DOHH2 (cell line): ENCODE data around the gene L3MBTL4.

Experiments
- H3F3A ChIP-seq: fragments of 200-600 bp; sonication (generic), shearing (Covaris generic); 2 replicates; pipeline ENCODE4 v1.6.0; 2016; ENCODE audit warnings: antibody characterized with exemption, mild to moderate bottlenecking; ENCODE audit not compliant: control insufficient read depth, insufficient read depth
- H3K27ac ChIP-seq: fragments of 200-600 bp; sonication (generic); 2 replicates; pipeline ENCODE4 v1.5.1; 2014; ENCODE audit warnings: low read depth, mild to moderate bottlenecking, low read length, moderate library complexity
- H3K27me3 ChIP-seq: fragments of 200-600 bp; sonication (generic); 2 replicates; pipeline ENCODE4 v1.6.1; 2014; ENCODE audit warnings: mild to moderate bottlenecking, low read length, mixed read lengths; ENCODE audit not compliant: control insufficient read depth
- H3K36me3 ChIP-seq: fragments of 200-600 bp; sonication (generic); 2 replicates; pipeline ENCODE4 v1.6.1; 2014; ENCODE audit warnings: mild to moderate bottlenecking, low read length, moderate library complexity, mixed read lengths; ENCODE audit not compliant: control insufficient read depth
- H3K4me1 ChIP-seq: fragments of 200-600 bp; sonication (generic); 2 replicates; pipeline ENCODE4 v1.6.1; 2014; ENCODE audit warnings: mild to moderate bottlenecking, low read length, mixed read lengths; ENCODE audit not compliant: control insufficient read depth
- H3K4me2 ChIP-seq: fragments of 200-600 bp; sonication (generic); 2 replicates; pipeline ENCODE4 v1.6.0; 2014; ENCODE audit warnings: mild to moderate bottlenecking, low read length, moderate library complexity
- H3K4me3 ChIP-seq: fragments of 200-600 bp; sonication (generic); 2 replicates; pipeline ENCODE4 v1.5.1; 2014; ENCODE audit warnings: mild to moderate bottlenecking, low read length, mixed read lengths
- H3K79me2 ChIP-seq: fragments of 200-600 bp; sonication (generic); 2 replicates; pipeline ENCODE4 v1.6.1; 2014; ENCODE audit warnings: mild to moderate bottlenecking, low read length, mixed read lengths; ENCODE audit not compliant: control insufficient read depth
- H3K9me2 ChIP-seq: fragments of 200-600 bp; sonication (generic); replicated peaks from 2 replicates; pipeline ENCODE4 v1.6.1; 2014; ENCODE audit warnings: mild to moderate bottlenecking, low read length, mixed read lengths; ENCODE audit not compliant: control insufficient read depth
- H3K9me3 ChIP-seq: fragments of 200-600 bp; sonication (generic); 2 replicates; pipeline ENCODE4 v1.6.1; 2014; ENCODE audit warnings: antibody characterized with exemption, low read length, mixed read lengths; ENCODE audit not compliant: control insufficient read depth, insufficient read depth
- H4K20me1 ChIP-seq: fragments of 200-600 bp; sonication (generic); 2 replicates; pipeline ENCODE4 v1.6.0; 2014; ENCODE audit warnings: low read depth, mild to moderate bottlenecking, antibody characterized with exemption, low read length, moderate library complexity; ENCODE audit not compliant: control insufficient read depth, insufficient read depth
- EZH2phosphoT487 ChIP-seq: fragments of 200-600 bp; sonication (generic); IDR thresholded peaks from 2 replicates; pipeline ENCODE4 v1.6.1; 2017; ENCODE audit warnings: borderline replicate concordance, mild to moderate bottlenecking, antibody characterized with exemption, low read length, moderate library complexity, mixed read lengths
- TF ChIP-seq, protein P1 (sequence below): fragments of 200-600 bp; sonication (generic); IDR thresholded peaks from one replicate; pipeline ENCODE4 v1.5.1; 2014; ENCODE audit warnings: antibody characterized with exemption, mild to moderate bottlenecking, low read depth, low read length; ENCODE audit not compliant: poor library complexity, severe bottlenecking

L3MBTL4 gene

DNA sequence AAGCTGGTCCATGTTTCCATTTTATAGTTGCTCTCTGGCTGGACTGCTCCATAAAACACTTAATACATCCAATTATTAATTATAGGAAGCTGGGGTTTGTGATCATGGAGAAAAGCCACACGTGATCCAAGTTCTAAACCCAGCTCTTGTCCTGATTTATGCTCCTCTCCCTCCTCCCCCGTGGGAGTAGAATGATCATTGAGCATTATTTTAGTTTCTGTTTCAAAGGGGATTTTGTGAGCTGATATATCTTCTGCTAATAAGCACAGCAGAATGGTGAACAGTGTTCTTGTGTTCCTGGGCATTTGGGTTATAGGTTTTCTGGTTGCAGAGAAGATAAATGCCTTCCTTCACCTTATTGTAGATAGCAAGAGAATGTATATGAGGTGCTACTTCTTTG lies 383.7 kb downstream of the L3MBTL4 start:
- Histone ChIP-seq H4K20me1 (no peaks in the 10 kb centered on the region), H3K9me3 (no peaks in the 10 kb centered on the region), H3K9me2 (no peaks in the 10 kb centered on the region), H3K79me2 (no peaks in the 10 kb centered on the region), H3K27ac (no peak overlapping the region), H3K4me3 (no peak overlapping the region), H3K27me3 (no peaks in the 10 kb centered on the region), H3K4me2 (no peak overlapping the region), H3F3A (no peaks in the 10 kb centered on the region), H3K36me3 (no peaks in the 10 kb centered on the region), H3K4me1 (no peaks in the 10 kb centered on the region)
- no peak for TF ChIP-seq EZH2phosphoT487
- TF ChIP-seq, protein P1, sequence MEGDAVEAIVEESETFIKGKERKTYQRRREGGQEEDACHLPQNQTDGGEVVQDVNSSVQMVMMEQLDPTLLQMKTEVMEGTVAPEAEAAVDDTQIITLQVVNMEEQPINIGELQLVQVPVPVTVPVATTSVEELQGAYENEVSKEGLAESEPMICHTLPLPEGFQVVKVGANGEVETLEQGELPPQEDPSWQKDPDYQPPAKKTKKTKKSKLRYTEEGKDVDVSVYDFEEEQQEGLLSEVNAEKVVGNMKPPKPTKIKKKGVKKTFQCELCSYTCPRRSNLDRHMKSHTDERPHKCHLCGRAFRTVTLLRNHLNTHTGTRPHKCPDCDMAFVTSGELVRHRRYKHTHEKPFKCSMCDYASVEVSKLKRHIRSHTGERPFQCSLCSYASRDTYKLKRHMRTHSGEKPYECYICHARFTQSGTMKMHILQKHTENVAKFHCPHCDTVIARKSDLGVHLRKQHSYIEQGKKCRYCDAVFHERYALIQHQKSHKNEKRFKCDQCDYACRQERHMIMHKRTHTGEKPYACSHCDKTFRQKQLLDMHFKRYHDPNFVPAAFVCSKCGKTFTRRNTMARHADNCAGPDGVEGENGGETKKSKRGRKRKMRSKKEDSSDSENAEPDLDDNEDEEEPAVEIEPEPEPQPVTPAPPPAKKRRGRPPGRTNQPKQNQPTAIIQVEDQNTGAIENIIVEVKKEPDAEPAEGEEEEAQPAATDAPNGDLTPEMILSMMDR, result no peak

DNA sequence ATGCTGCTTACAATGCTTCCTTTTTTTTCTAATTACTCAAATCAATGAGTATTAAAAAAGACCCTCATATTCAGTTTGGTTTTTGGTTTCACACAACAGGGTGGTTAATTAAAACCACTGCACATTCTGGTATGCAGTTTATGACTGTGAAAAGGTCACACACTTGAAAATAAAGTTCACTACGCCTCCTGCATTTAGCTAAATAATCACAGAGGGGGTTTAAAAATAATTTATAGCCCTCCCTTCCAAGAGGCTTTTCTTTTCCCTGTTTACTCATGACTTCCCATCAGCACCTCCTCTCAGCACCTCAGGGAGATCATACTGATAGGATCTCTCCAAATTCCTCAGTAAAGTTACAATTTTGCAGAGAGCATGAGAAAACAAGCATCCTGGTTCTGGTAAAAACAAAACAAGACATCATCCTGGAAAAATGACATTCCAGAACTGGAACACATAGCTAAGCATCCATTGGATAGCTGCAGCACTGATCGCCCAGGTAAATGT lies 389.9 kb downstream of the L3MBTL4 start:
- no peaks in the 10 kb centered on the region for H4K20me1 ChIP-seq
- no peaks in the 10 kb centered on the region for H3K36me3 ChIP-seq
- no peaks in the 10 kb centered on the region for H3K79me2 ChIP-seq
- H3F3A ChIP-seq, result no peaks in the 10 kb centered on the region
- H3K4me3 ChIP-seq, result no peak overlapping the region
- H3K9me3 ChIP-seq, result no peaks in the 10 kb centered on the region
- no peaks in the 10 kb centered on the region for H3K27me3 ChIP-seq
- no peak overlapping the region for H3K27ac ChIP-seq
- H3K9me2 ChIP-seq, result no peaks in the 10 kb centered on the region
- no peak overlapping the region for H3K4me2 ChIP-seq
- H3K4me1 ChIP-seq, result no peaks in the 10 kb centered on the region
- no peak for TF ChIP-seq EZH2phosphoT487
- TF ChIP-seq, protein P1, result no peak

DNA sequence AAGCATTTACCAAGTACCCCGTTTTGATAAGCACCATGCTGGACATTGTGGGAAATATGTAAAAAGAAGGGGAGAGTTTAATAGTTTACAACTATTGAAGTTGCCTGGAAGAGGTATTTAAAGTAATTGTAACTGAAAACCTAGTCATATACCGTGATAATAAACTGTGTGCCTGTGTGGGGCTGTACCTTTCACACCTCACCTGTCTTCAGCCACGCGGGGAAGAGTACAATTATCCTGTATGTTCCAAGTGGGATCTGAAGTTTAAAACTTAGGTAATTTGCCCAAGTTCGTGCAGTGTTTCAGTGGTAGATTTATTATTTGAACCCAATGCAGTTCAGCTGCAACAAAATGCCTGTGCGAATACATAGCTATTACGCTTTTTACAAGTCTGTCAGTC lies 391.2 kb downstream of the L3MBTL4 start:
- H3K4me2 ChIP-seq, result no peak overlapping the region
- no peaks in the 10 kb centered on the region for H3K4me1 ChIP-seq

More for the DNA sequence above, 391.2 kb downstream of the L3MBTL4 start:
- no peaks in the 10 kb centered on the region for H3K9me3 ChIP-seq
- no peak overlapping the region for H3K27ac ChIP-seq
- no peaks in the 10 kb centered on the region for H3K9me2 ChIP-seq
- H3K4me3 ChIP-seq, result no peak overlapping the region
- H3K79me2 ChIP-seq, result no peaks in the 10 kb centered on the region
- H3K36me3 ChIP-seq, result no peaks in the 10 kb centered on the region
- no peaks in the 10 kb centered on the region for H3F3A ChIP-seq
- TF ChIP-seq, protein P1, result no peak
- TF ChIP-seq EZH2phosphoT487, result no peak
- H4K20me1 ChIP-seq, result no peaks in the 10 kb centered on the region
- no peaks in the 10 kb centered on the region for H3K27me3 ChIP-seq
